HG02970 (cell line): Measurements from ENCODE around the gene TUBA3E.
"Not testable (repeated sequence)": the region's sequence is repeated elsewhere in the genome, so short reads cannot be mapped to it uniquely, and the experiment has no call there.

Experiments used
- ATAC-seq: cut with Tn5 transposase; IDR thresholded peaks from one replicate; pipeline ENCODE4 v1.9.1; 2021; ENCODE audit warnings: mild to moderate bottlenecking, moderate library complexity, moderate number of reproducible peaks; ENCODE audit not compliant: unreplicated experiment, low FRiP score

TUBA3E gene

DNA sequence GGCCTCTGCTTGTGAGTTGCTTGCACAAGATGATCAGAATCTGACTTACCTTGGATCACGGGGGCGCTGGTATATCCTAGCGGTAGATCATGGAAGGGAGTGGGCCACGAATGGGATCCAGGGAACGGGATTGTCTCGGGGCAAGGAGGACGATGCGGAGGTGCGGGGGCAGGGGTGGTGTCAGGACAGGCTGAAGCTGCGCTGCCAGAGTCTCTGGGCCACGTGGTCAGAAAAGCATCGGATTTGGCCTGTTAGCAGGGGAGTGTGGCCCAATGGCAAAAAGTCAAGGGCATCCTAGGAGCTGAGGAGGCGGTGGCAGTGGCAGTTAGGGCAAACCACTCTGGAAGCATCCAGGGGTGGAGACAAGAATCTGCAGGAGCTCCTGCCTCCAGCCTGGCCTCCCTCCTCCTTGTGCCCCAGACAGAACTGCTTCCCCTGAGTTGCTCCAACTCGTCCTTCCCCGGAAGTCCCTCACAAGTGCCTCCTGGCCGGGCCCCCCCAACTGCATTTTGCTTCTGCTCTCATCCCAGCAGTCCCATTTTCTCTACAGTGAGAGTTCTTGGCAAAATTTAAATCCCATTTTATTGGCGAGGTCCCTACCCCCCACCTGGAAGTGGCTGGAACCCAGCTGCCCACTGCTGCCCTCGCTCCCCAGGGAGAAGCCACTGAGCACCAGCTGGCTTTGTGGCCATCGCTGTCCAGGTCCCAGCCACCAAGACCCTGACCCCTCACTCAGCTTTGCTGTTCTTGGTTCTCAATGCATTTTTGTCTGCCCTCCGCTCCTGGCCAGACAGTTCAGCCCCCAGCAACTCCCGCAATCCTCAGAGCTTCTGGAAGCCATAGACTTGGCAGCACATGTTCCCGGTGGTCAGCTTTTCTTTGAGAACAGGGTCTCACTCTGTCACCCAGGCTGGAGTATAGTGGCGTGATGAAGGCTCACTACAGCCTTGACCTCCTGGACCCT, 47.8 kb downstream of the TUBA3E start:
- no peak for ATAC-seq

DNA sequence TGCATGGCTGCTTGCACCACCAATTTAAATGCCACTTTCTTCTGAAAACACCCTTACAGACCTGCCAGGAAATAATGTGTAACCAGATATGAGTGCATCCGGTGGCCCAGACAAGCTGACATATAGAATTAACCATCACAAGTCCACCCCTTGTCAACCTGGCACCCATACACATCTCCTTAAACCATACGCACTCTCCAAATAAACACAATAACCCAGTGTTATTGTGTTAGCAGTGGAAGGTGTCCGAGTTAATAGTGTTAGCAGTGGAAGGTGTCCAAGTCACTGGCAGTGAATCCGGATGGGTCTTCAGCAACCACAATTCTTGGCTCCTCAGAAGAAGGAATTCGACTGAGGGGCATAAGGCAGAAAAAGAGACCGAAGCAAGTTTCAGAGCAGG, 49.7 kb downstream of the TUBA3E start:
- ATAC-seq: not testable (repeated sequence)

DNA sequence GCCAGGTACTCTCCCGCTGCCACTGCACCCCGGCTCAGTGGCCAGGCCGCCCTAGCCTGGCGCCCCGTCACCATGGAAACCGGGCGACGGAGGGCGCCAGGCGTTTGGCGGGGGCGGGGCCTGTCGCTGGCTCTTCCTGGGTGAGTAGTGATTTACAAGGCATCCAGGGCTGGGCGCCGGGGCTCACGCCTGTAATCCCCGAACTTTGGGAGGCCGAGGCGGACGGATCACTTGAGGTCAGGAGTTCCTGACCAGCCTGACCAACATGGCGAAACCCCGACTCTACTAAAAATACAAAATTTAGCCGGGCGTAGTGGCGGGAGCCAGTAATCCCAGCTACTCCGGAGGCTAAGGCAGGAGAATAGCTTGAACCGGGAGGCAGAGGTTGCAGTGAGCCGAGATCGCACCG, 53.2 kb downstream of the TUBA3E start, which contains the start of gene CCDC74B:
CCDC74B (minus strand) TSS at position 107 of the 409 bp plus-strand sequence. CDS start 116 bp downstream, outside the sequence.
- peak; percentile 80 for ATAC-seq

DNA sequence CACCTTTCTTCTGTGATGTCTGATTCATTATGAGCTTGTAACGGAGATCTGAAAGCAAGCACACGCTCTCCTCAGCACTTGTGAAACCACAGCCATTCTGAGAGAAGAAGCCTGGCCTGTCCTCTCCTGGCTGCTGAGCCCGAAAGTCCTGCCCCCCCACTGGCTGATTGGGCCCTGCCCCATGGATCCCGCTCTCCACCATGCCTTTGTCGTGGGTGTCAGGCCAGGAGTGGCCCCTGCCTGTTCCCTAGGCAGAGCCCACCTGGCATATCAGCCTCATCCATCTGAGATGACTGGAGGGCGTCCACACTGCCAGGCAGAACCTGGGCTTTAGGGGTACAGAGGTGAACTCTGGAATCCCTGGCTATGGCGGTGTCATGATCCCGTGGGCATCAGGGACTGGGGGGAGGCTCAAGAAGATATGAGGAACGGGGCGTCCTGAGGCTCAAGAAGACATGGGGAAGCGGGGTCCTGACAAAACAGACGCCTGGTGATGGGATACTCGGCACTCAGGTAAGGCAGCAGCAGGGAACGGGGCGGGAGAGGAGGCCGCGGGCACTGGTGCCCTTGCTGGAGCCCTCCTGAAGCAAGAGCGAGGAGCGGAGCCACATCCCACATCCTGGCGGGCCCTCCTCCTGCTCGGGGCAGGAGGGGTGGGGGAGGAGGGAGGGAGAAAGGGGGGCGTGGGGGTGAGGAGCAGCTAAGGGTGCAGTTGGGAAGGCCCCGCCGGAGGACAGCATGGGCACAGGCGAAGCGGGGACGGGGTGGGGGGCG, 54.8 kb downstream of the TUBA3E start:
- not testable (repeated sequence) for ATAC-seq

DNA sequence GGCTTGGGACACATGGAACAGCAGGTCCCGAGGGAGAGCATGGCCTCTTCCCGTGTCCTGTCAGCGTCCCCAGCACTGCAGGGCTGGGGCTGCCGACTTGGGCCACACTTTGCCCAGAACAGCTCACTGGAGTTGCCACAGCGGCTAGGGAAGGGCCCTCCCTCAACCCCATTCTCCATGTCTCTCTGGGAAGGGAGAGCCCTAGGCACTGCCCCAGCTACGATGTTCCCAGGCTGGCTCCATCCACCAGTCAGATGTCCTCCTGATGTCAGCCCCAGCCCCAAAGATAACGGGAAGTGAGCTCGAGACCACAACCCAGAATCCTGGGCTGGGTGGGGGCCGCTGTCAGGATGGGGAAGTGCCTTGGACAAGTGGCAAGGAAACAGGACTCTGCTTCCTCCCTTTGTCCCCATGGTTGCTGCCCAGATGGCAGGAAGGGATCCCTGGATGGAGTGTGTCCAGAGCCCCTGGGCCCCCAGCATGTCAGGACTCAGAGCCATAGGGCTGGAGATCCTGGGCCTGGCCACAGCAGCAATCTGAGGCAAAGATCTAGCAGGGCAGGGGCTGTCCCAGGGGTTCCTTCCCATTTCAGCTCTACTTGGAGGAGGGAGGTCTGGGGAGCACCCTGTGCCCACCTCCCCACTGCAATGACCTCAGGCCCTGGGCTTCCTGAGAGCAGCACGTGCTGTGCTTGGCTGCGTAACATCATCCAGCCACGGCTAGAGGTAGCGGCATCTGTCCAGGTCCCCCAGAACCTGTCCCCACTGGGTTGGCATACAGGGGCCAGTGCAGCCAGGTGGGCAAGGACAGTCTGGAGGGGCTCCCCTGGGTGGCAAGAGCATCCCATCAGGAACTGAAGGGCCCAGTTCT, 55.6 kb downstream of the TUBA3E start:
- not testable (repeated sequence) for ATAC-seq
